NT2/D1 (cell line): ENCODE measurements around the gene RIC3.

Experiments
- SUZ12 ChIP-seq: IDR thresholded peaks from 2 replicates; pipeline ENCODE4 v1.6.1; 2011; ENCODE audit not compliant: insufficient read length, insufficient read depth; ENCODE audit errors: extremely low read depth
- YY1 ChIP-seq: IDR thresholded peaks from 2 replicates; pipeline ENCODE4 v1.6.1; 2011; ENCODE audit not compliant: insufficient read length, insufficient read depth

DNA sequence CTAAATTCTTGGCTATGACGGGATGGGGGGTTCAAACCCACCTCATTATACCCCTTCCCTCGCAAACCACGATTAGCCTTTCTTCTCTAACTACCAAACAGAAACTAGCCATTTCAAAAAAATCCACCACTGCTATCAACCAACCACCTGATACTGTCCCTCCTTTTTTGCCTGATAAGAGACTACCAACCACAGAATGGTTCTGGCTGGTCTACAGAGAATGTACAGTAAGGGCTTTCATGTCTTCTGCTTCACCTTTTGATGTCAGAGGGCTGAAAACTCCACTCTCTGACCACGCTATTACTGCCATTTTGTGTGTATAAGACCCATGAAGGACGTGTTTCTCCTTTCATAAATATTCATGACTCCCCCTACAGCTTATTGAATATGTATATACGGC is 19.1 kb downstream of the RIC3 start:
- no peak for TF ChIP-seq YY1
- no peak for TF ChIP-seq SUZ12
